22Rv1 (cell line): ENCODE measurements around the gene IGFBP5.

Experiments
- H3K27ac ChIP-seq: fragments of 450-650 bp; 2 replicates; pipeline ENCODE4 v1.5.1; 2017
- CTCF ChIP-seq: fragments of 450-650 bp; IDR thresholded peaks from 2 replicates; pipeline ENCODE4 v1.5.1; 2017; ENCODE audit warnings: mild to moderate bottlenecking
- ZFX ChIP-seq: fragments of 450-650 bp; IDR thresholded peaks from 2 replicates; pipeline ENCODE4 v1.6.1; 2017; ENCODE audit warnings: antibody characterized with exemption, borderline replicate concordance

The IGFBP5 gene

GRCh38 chr2:216695401-216695821 lies at the start of gene IGFBP5:
Gene IGFBP5 (minus strand): TSS chr2:216695549. CDS start chr2:216694775, 774 bp downstream.
- H3K27ac ChIP-seq = no peak within 1 kb of the TSS
- no peak for TF ChIP-seq ZFX

- TF ChIP-seq ZFX = no peak
- no peak for TF ChIP-seq CTCF
These were observed 48.4 kb upstream of the IGFBP5 start for GRCh38 chr2:216743781-216744180.

GRCh38 chr2:216742411-216742810 lies 47.1 kb upstream of the IGFBP5 start:
- TF ChIP-seq CTCF = no peak
- TF ChIP-seq ZFX = no peak
- no peak overlapping the region for H3K27ac ChIP-seq

More at GRCh38 chr2:216743781-216744180, 48.4 kb upstream of the IGFBP5 start:
- no peak overlapping the region for H3K27ac ChIP-seq

GRCh38 chr2:216741223-216741593 lies 45.9 kb upstream of the IGFBP5 start:
- no peak for TF ChIP-seq ZFX
- no peak for TF ChIP-seq CTCF
- no peak overlapping the region for H3K27ac ChIP-seq

- no peak for TF ChIP-seq CTCF
- no peak for TF ChIP-seq ZFX
- H3K27ac ChIP-seq = no peak overlapping the region
These were observed 45.3 kb upstream of the IGFBP5 start for GRCh38 chr2:216740557-216741222.

- no peak overlapping the region for H3K27ac ChIP-seq
- TF ChIP-seq CTCF = no peak
- TF ChIP-seq ZFX = no peak
These were observed 43.7 kb upstream of the IGFBP5 start for GRCh38 chr2:216739035-216739434.

- no peak overlapping the region for H3K27ac ChIP-seq
- TF ChIP-seq CTCF (no peak), ZFX (no peak)
These were observed 42.3 kb upstream of the IGFBP5 start for GRCh38 chr2:216737676-216738075.

- H3K27ac ChIP-seq = no peak overlapping the region
- TF ChIP-seq CTCF (no peak), ZFX (no peak)
These were observed 41.0 kb upstream of the IGFBP5 start for GRCh38 chr2:216736326-216736725.
